Neural progenitor cell (in vitro differentiated cells): Measurements from ENCODE around the gene MSH2.

Experiments used
- CTCF ChIP-seq: fragments of 200-600 bp; sonication (generic); IDR thresholded peaks from 2 replicates; pipeline ENCODE4 v1.5.1; 2017; ENCODE audit warnings: antibody characterized with exemption, mild to moderate bottlenecking
- EZH2 ChIP-seq: fragments of 200-600 bp; sonication (generic); IDR thresholded peaks from 2 replicates; pipeline ENCODE4 v1.6.1; 2017; ENCODE audit warnings: antibody characterized with exemption, mild to moderate bottlenecking, moderate library complexity
- EZH2phosphoT487 ChIP-seq: fragments of 200-600 bp; sonication (generic); IDR thresholded peaks from 2 replicates; pipeline ENCODE4 v1.6.1; 2017; ENCODE audit warnings: antibody characterized with exemption

GRCh38 chr2:47521666-47522285, 118.8 kb downstream of the MSH2 start:
- no peak for TF ChIP-seq EZH2phosphoT487
- TF ChIP-seq CTCF: no peak
- TF ChIP-seq EZH2: no peak
